Mononuclear cell (primary cell): ENCODE measurements around the gene LPGAT1. TPM values are rescaled to one million over a fixed set of nuclear protein-coding genes. Genes with fewer than 3 reads are reported as not detected.

Source experiments
- H3K27me3 ChIP-seq: 2 replicates; pipeline ENCODE4 v1.6.0; 2011; ENCODE audit warnings: low read length, control low read depth; ENCODE audit not compliant: insufficient read depth
- H3K4me1 ChIP-seq: 2 replicates; pipeline ENCODE4 v1.5.1; 2011; ENCODE audit warnings: mild to moderate bottlenecking, low read length, control low read depth; ENCODE audit not compliant: insufficient read depth
- H3K4me3 ChIP-seq: 2 replicates; pipeline ENCODE4 v1.5.1; 2011; ENCODE audit warnings: mild to moderate bottlenecking, low read length, moderate library complexity
- H3K9me3 ChIP-seq: 2 replicates; pipeline ENCODE4 v1.5.1; 2011; ENCODE audit warnings: low read depth, mild to moderate bottlenecking, control low read depth, low read length
- total RNA-seq: library from RNA; depleted of rRNA; stranded (reverse); fragments of >200 nt; gene quantifications from one replicate; pipeline ENCODE4 v1.2.3, GENCODE V29; 2012

The LPGAT1 gene
- total RNA-seq, 1 donor: 35.4 TPM

DNA sequence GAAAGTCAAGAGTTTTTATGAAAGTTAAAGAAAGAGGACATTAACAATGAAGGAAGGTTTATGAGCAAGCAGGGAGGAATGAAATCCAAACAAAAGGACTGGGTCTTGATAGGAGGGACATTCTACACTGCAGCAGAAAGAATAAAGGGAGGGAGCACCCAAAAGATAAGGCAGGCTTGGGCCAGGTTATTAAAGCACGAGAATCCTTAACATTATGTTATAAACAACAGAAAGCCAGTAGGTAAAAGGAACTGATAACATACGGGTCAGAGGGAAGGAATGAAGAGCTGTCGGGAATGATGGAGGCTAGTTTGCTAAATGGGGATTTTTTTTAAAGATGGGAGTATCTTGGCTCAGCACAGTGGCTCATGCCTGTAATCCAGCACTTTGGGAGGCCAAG, 19.4 kb downstream of the LPGAT1 start:
- Histone ChIP-seq H3K4me1 (peaks cover 32% of the 10 kb centered on the region), H3K9me3 (no peaks in the 10 kb centered on the region), H3K4me3 (no peak overlapping the region), H3K27me3 (no peaks in the 10 kb centered on the region)

DNA sequence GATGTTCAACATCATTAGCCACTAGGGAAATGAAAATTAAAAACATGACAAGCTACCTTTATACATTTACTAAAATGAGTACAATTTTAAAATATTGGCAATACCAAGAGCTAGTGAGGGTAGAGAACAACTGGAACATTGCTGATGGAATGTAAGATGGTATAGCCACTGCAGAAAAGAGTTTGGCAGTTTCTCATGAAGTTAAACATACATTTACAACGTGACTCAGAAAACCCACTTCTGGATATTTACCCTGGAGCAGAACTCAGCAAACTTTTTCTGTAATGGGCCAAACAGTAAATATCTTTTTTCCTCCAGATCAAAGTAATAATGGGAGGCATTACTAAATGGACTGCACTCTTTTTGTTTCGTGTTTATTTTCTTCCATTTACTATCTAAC, 22.1 kb downstream of the LPGAT1 start:
- no peaks in the 10 kb centered on the region for H3K9me3 ChIP-seq
- no peaks in the 10 kb centered on the region for H3K27me3 ChIP-seq
- H3K4me3 ChIP-seq: no peak overlapping the region
- peaks cover 11% of the 10 kb centered on the region for H3K4me1 ChIP-seq

GRCh38 chr1:211804915-211805314, 25.6 kb downstream of the LPGAT1 start:
- Histone ChIP-seq H3K4me1 (no peaks in the 10 kb centered on the region), H3K9me3 (no peaks in the 10 kb centered on the region), H3K27me3 (no peaks in the 10 kb centered on the region), H3K4me3 (no peak overlapping the region)

DNA sequence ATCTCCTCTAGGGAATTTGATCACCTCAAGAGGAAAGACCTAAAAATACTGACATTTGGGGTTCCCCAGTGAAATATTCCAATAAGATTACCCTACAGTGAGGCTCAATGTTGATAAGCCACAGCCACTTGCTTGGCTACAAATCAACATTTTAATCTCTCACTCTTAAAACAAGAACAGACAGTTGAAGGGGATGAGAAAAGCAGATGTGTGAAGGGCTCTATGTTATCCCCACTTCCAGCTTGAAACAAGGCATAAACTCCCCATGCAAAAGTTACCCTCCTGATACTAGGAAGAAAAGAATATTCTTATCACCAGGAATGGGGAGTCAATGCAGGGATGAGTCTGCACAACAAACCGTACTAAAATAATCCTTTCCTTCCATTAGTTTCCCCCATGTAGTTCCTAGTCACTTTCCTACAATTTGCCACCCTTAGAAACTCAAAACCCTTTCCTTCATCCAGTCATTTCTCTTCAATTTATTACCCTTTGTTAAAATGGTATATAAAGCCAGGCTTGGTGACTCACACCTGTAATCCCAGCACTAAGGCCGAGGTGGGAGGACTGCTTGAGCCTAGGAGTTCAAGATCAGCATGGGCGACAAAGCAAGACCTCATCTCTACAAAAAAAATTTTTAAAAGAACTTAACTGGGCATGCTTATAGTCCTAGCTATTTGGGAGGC, 29.5 kb downstream of the LPGAT1 start:
- H3K4me3 ChIP-seq: no peak overlapping the region
- H3K4me1 ChIP-seq: no peaks in the 10 kb centered on the region
- no peaks in the 10 kb centered on the region for H3K27me3 ChIP-seq
- no peaks in the 10 kb centered on the region for H3K9me3 ChIP-seq

DNA sequence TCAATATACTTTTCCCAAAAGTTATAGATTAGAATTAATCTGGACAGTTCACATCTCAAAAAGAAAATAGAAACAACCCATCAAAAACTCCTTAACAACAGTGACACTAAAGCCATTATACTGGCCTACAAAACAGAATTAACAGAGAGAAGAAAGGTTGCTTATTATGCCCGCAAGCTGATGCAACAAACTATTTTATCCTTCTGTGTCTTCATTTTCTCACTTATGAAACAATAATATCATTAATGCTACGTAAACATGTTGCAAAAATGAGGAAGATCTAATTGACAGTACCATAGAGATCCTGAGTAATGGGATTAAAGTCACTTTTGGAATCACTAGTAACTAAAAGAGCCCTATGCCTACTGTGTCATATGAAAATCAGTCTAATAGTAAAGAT, 32.6 kb downstream of the LPGAT1 start:
- no peaks in the 10 kb centered on the region for H3K4me1 ChIP-seq
- H3K27me3 ChIP-seq: no peaks in the 10 kb centered on the region
- H3K9me3 ChIP-seq: no peaks in the 10 kb centered on the region
- H3K4me3 ChIP-seq: no peak overlapping the region

DNA sequence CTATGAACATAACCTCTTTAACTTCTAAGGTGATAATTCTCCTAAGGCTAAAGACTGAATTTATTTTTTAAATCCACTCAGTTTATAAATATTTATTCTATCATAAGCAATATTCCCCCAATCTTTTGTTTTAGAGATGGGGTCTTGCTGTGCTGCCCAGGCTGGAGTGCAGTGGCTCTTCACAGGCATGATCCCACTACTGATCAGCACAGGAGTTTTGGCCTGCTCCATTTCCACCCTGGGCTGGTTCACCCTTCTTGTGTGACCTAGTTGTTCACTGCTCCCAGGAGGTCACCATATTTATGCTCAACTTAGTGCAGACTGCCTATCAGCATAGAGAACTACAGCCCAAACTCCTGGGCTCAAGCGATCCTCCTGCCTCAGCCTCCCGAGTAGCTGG, 38.6 kb downstream of the LPGAT1 start:
- H3K9me3 ChIP-seq: no peaks in the 10 kb centered on the region
- no peak overlapping the region for H3K4me3 ChIP-seq
- H3K4me1 ChIP-seq: no peaks in the 10 kb centered on the region
- H3K27me3 ChIP-seq: no peaks in the 10 kb centered on the region

DNA sequence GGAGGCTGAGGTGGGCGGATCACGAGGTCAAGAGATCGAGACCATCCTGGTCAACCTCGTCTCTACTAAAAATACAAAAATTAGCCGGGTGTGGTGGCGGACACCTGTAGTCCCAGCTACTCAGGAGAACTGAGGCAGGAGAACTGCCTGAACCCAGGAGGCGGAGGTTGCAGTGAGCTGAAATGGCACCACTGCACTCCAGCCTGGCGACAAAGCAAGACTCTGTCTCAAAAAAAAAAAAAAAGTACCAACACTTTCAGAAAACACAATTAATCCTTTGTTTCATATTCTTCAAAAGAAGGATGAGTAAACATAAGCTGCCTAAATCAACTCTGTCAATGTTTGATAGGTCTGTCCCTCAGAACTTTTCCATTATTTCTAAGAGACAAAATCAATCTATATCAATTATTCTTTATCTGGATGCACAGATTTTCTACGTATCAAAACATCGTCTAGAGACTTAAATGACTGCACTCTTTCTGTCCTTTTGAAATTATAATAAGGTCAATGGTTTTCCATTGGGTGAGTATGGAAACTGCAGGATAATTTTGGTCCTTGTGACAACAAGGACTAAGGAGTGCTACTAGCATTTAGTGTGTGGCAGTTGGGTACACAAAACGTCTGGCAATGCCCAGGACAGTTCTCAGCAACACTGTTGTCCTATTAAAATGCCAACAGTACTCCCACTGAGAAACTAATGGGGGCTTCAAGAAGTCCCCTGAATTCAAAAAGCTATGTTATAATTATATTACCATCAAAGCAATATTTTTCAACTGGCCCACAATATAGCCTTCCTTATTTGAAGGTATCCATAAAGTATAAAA, 40.7 kb downstream of the LPGAT1 start:
- Histone ChIP-seq H3K4me1 (no peaks in the 10 kb centered on the region), H3K27me3 (no peaks in the 10 kb centered on the region), H3K4me3 (no peak overlapping the region), H3K9me3 (no peaks in the 10 kb centered on the region)

GRCh38 chr1:211788626-211789025, 41.9 kb downstream of the LPGAT1 start:
- no peak overlapping the region for H3K4me3 ChIP-seq
- H3K9me3 ChIP-seq: no peaks in the 10 kb centered on the region
- no peaks in the 10 kb centered on the region for H3K27me3 ChIP-seq
- peaks cover 5% of the 10 kb centered on the region for H3K4me1 ChIP-seq

DNA sequence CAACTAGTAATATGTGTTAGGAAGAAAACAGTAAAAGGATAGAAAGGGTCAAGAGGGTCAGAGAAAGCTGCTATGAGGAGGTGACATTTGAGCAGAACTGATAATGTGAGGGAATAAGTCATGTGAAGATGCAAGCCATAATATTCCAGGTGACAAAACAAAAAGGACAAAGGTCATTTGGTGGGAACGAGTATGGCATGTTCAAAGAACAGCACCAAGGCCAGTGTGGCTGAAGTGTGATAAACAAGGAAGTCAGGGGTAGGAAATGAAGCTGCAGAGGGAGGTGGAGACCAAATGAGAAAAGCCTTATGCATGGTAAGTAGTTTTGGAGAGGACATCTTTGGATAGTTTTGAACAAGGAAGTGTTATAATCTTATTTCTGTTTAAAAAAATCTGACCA, 46.7 kb downstream of the LPGAT1 start:
- H3K4me1 ChIP-seq: peaks cover 5% of the 10 kb centered on the region
- no peaks in the 10 kb centered on the region for H3K9me3 ChIP-seq
- no peaks in the 10 kb centered on the region for H3K27me3 ChIP-seq
- H3K4me3 ChIP-seq: no peak overlapping the region

- H3K27me3 ChIP-seq: no peaks in the 10 kb centered on the region
- H3K4me1 ChIP-seq: peaks cover 5% of the 10 kb centered on the region
- no peak overlapping the region for H3K4me3 ChIP-seq
- H3K9me3 ChIP-seq: no peaks in the 10 kb centered on the region
Measured at GRCh38 chr1:211783266-211783665, 47.3 kb downstream of the LPGAT1 start.

DNA sequence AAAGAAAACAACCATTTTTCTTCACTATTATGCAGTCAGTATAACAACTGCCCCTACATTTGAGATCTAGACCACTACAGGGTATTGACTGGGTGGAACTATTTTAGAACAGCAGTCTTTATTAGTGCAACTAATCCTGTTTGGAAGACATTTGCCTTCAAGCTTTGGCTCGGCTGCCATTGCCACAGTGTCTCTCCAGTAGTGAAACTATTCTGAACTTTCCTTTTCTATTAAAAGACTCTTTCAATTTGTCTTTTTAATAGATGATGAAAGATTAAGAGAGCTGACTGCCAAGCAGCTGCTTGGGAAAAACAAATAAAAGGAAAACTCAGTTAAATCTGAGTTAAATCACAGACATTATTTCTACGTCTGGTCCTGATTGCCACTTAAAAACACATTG, 49.3 kb downstream of the LPGAT1 start:
- Histone ChIP-seq H3K4me3 (no peak overlapping the region), H3K27me3 (no peaks in the 10 kb centered on the region), H3K4me1 (peaks cover 5% of the 10 kb centered on the region)

DNA sequence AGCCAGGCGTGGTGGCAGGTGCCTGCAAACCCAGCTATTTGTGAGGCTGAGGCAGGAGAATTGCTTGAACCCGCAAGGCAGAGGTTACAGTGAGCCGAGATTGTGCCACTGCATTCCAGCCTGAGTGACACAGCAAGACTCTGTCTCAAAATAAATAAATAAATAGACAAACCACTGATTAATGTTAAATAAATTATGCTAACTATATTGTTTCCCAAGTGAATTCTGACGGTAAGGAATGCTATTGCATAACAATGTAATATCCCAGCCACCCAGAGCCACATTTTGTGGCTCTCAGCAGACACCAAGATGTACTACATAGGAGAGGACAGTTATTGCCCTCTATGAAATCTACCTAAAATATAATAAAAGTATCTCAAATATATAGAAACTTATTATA, 55.4 kb downstream of the LPGAT1 start:
- no peaks in the 10 kb centered on the region for H3K4me1 ChIP-seq
- H3K4me3 ChIP-seq: no peak overlapping the region
- no peaks in the 10 kb centered on the region for H3K27me3 ChIP-seq
- H3K9me3 ChIP-seq: no peaks in the 10 kb centered on the region

More for the DNA sequence above, 49.3 kb downstream of the LPGAT1 start:
- no peaks in the 10 kb centered on the region for H3K9me3 ChIP-seq

DNA sequence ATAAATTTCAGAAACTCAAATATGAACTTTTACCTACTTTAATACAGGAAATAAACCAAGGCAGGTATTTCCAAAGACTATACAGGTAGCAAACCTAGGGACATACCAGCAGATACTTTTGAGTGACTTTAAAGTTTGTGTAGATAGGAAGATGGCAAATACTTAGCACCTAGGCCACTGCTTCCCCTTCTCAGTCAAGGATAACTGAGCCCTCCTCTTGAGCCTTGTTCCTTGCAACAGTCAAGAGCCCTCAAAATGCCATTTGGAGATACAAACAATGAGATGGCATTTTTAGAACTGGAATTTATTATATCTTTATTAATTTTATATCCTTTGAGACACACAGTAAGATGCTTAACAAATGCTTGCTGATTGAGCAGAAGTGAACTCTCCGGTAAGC, 65.9 kb downstream of the LPGAT1 start:
- Histone ChIP-seq H3K9me3 (no peaks in the 10 kb centered on the region), H3K4me1 (no peaks in the 10 kb centered on the region), H3K27me3 (no peaks in the 10 kb centered on the region), H3K4me3 (no peak overlapping the region)

GRCh38 chr1:211762206-211762605, 68.4 kb downstream of the LPGAT1 start:
- Histone ChIP-seq H3K4me1 (no peaks in the 10 kb centered on the region), H3K4me3 (no peak overlapping the region), H3K27me3 (no peaks in the 10 kb centered on the region), H3K9me3 (no peaks in the 10 kb centered on the region)

DNA sequence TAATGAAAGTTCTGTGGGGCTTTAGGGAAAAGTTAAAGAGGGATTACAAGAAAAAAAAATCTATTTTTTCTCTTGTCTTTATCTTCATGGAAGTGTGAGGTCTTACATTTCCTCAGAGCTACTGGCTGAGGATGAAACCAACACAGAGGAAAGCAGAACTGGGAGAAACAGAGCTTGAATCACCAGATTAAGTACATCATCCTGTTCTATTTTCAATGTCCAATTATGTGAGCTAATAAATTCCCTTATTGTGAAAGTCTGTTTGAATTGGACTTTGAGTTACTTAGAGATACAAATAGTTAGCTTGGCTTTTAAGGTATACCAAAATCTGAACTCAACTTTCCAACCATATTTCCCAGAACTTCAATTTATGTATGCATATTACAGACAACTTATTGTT, 69.2 kb downstream of the LPGAT1 start:
- H3K4me1 ChIP-seq: no peaks in the 10 kb centered on the region
- no peaks in the 10 kb centered on the region for H3K9me3 ChIP-seq
- no peaks in the 10 kb centered on the region for H3K27me3 ChIP-seq
- H3K4me3 ChIP-seq: no peak overlapping the region
